ENCODE data around the gene RPAP3.
"Not testable (repeated sequence)": the region's sequence is repeated elsewhere in the genome, so short reads cannot be mapped to it uniquely, and the experiment has no call there.

The RPAP3 gene

GRCh38 chr12:47652521-47653234, 53.2 kb downstream of the RPAP3 start:
- no peak for DNase-seq

GRCh38 chr12:47651368-47652254, 54.2 kb downstream of the RPAP3 start:
- DNase-seq = peak; percentile 83 to 84

DNA sequence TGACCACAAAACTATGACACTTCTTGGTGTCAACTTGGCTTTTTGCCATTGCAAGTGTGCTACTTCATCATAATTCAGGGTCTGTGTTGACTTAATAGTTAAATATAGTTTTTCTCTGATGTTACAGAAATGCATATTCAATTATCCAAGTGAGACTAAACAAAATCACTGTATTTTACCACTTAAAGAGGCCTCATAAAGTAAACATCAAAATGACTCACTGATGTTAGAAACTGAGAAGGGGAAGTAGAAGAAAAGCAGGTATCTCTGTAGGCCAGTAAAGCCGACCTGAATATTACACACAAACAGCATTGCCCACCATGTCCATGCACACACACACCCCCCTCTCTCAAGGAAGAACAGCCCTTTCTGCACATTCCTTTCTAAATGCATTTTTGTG, 55.4 kb downstream of the RPAP3 start:
- no peak for DNase-seq

- no peak for DNase-seq
Observed at GRCh38 chr12:47649381-47649780, 56.4 kb downstream of the RPAP3 start.

DNA sequence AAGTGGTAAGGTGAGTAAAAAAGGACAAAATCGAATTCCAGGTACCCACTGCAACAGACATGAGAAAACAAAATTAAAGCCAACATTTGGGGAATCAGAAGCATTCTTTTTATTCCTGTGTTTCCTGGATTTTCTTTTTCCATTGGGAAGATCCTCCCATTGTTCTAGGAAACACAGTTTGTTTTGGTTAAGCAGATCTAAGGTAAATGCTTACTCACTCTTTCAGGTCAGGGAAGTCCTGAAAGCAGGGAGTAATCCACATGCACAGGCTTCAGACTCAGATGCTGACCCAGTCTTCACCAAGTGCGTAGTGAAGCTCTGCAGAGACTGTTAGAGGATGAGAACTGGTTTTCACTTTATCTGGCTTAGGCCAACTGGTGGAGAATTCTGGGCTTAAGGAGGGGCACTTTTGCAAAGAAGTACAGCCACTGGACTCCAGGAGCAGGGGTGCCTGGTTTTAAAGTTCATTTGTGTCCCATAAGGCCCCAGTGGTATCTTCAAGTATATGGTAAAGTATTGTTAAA, 57.7 kb downstream of the RPAP3 start:
- no peak for DNase-seq

- not testable (repeated sequence) for DNase-seq
Observed at GRCh38 chr12:47642310-47642709, 63.5 kb downstream of the RPAP3 start.

DNA sequence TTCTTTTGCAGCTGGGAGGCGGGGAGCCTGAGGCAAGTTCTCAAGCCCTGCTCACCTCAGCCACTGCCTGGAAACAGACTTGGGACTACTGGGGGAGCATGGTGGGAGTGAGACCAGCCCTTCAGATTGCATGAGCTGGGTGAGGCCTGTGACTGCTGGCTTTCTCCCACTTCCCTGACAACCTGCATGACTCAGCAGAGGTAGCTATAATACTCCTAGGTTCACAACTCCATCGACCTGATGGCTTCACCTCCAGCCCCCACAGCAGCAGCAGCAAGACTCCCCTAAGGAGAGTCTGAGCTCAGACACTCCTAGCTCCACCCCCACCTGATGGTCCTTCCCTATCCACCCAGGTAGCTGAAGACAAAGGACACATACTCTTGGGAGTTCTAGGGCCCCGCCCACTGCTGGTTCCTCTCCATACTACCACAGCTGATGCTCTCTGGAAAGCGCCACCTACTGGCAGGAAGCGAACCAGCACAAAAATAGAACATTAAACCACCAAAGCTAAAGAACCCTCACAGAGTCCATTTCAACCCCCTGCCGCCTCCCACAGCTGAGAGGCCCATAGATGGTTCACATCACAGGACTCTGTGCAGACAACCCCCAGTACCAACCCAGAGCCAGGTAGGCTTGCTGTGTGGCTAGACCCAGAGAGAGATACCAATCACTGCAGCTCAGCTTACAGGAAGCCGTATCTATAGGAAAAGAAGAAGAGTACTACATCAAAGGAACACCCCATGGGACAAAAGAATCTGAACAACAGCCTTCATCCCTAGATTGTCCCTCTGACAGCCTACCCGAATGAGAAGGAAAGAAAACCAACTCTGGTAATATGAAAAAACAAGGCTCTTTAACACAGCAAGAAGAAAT, 68.7 kb downstream of the RPAP3 start:
- DNase-seq = peak; percentile 8 to 30

GRCh38 chr12:47635770-47636169, 70.1 kb downstream of the RPAP3 start:
- DNase-seq = not testable (repeated sequence)

DNA sequence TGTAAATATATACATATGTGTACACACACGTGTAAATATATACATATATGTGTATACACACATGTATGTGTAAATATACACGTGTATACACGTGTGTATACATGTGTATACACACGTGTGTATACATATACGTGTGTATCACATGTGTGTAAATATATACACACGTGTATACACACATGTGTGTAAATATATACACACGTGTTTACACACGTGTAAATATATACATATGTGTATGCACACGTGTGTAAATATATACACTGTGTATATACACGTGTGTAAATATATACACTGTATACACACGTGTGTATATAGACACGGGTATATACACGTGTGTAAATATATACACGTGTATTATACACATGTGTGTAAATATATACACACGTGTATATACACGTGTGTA, 71.7 kb downstream of the RPAP3 start:
- DNase-seq = no peak

GRCh38 chr12:47621960-47622359, 83.9 kb downstream of the RPAP3 start:
- no peak for DNase-seq

DNA sequence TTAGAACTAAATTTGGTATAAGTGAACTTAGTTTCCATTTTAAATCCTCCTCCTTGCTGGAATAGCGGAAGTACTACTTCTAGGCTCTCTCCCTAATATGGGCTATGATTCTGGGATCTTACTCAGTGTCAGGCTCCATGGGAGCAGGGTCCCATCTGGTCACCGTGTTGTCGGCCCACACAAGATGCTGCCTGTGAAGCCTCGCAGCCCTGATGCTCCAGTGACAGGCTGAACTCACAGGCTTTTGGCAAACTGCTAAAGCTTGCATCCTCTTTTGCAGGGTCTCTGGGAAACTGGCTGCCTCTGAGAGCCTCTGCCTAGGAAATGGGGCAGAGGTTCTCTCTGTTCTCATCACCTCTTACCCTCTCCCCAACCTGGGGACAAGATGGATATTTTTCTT, 88.4 kb downstream of the RPAP3 start:
- DNase-seq = no peak

- DNase-seq = no peak
Observed at GRCh38 chr12:47616440-47616839, 89.4 kb downstream of the RPAP3 start.

GRCh38 chr12:47615711-47616110, 90.1 kb downstream of the RPAP3 start:
- no peak for DNase-seq

- DNase-seq = no peak
Observed at GRCh38 chr12:47614521-47614920, 91.3 kb downstream of the RPAP3 start.

GRCh38 chr12:47612953-47613352, 92.9 kb downstream of the RPAP3 start:
- no peak for DNase-seq

GRCh38 chr12:47611906-47612305, 93.9 kb downstream of the RPAP3 start:
- no peak for DNase-seq

Data from AML-193 (cell line).